SK-N-SH (cell line): Measurements from ENCODE around the gene TKTL1.

Source experiments
- CTCF ChIP-seq: fragments of 200-600 bp; sonication (generic); IDR thresholded peaks from 2 replicates; pipeline ENCODE4 v1.6.1; 2017; ENCODE audit warnings: antibody characterized with exemption, mild to moderate bottlenecking, moderate library complexity
- EP300 ChIP-seq, 2 experiments: IDR thresholded peaks; 2 replicates each; pipeline versions ENCODE4 v1.4.0 to v1.6.1; 2012; ENCODE audit warnings: borderline replicate concordance in 1 of 2, low read depth in 1 of 2, low read length in 1 of 2
- NFIC ChIP-seq: IDR thresholded peaks from 2 replicates; pipeline ENCODE4 v1.4.0; 2012; ENCODE audit warnings: borderline replicate concordance
- TCF12 ChIP-seq: IDR thresholded peaks from 2 replicates; pipeline ENCODE4 v1.4.0; 2012
- YY1 ChIP-seq: IDR thresholded peaks from 2 replicates; pipeline ENCODE4 v1.4.0; 2012; ENCODE audit warnings: low read depth, mild to moderate bottlenecking

- TF ChIP-seq CTCF (no peak), NFIC (no peak), TCF12 (no peak), EP300 (IDR thresholded peaks at IDR 0.05; ENCODE audit: borderline replicate concordance in 1 of 2, low read depth in 1 of 2, low read length in 1 of 2) (no peak), YY1 (no peak)
Measured at GRCh38 chrX:154315416-154315815, 19.8 kb downstream of the TKTL1 start.
